Measurements from ENCODE around the gene KCNIP3.

Gene KCNIP3

GRCh38 chr2:95297639-95298395 is 670 bp downstream of the KCNIP3 start:
- no peak for DNase-seq

- DNase-seq = no peak
Measured at GRCh38 chr2:95298486-95299111, 1.5 kb downstream of the KCNIP3 start.

- no peak for DNase-seq
Measured at GRCh38 chr2:95299961-95300360, 2.8 kb downstream of the KCNIP3 start.

- no peak for DNase-seq
Measured at GRCh38 chr2:95300450-95300849, 3.3 kb downstream of the KCNIP3 start.

- no peak for DNase-seq
Measured at GRCh38 chr2:95301186-95301585, 4.0 kb downstream of the KCNIP3 start.

GRCh38 chr2:95301876-95302641 is 4.9 kb downstream of the KCNIP3 start:
- DNase-seq = no peak

- no peak for DNase-seq
Measured at GRCh38 chr2:95303191-95303919, 6.2 kb downstream of the KCNIP3 start.

- no peak for DNase-seq
Measured at GRCh38 chr2:95305380-95306061, 8.4 kb downstream of the KCNIP3 start.

GRCh38 chr2:95306336-95306895 is 9.3 kb downstream of the KCNIP3 start:
- DNase-seq = no peak

GRCh38 chr2:95307036-95307435 is 9.9 kb downstream of the KCNIP3 start:
- DNase-seq = no peak

GRCh38 chr2:95307878-95308277 is 10.7 kb downstream of the KCNIP3 start:
- DNase-seq = no peak

GRCh38 chr2:95308426-95308990 is 11.4 kb downstream of the KCNIP3 start:
- DNase-seq = no peak

- no peak for DNase-seq
Measured at GRCh38 chr2:95309599-95309998, 12.5 kb downstream of the KCNIP3 start.

GRCh38 chr2:95310216-95310615 is 13.1 kb downstream of the KCNIP3 start:
- DNase-seq = no peak

GRCh38 chr2:95310651-95311050 is 13.5 kb downstream of the KCNIP3 start:
- DNase-seq = no peak

- no peak for DNase-seq
Measured at GRCh38 chr2:95311815-95312542, 14.8 kb downstream of the KCNIP3 start.

GRCh38 chr2:95312543-95313201 is 15.5 kb downstream of the KCNIP3 start:
- no peak for DNase-seq

- no peak for DNase-seq
Measured at GRCh38 chr2:95313296-95314131, 16.4 kb downstream of the KCNIP3 start.

GRCh38 chr2:95314598-95314963 is 17.4 kb downstream of the KCNIP3 start:
- no peak for DNase-seq

Measured in activated gamma-delta T cell treated with Interleukin-2 at 50 U/mL for 16 hours (primary cell).